GM19324 (cell line): ENCODE data around the gene NEURL1.

Experiments
- ATAC-seq: cut with Tn5 transposase; IDR thresholded peaks from one replicate; pipeline ENCODE4 v1.9.1; 2021; ENCODE audit warnings: mild to moderate bottlenecking, moderate library complexity; ENCODE audit not compliant: unreplicated experiment, low FRiP score

NEURL1 gene

GRCh38 chr10:103557455-103557854, 64.0 kb downstream of the NEURL1 start:
- no peak for ATAC-seq

GRCh38 chr10:103558911-103559310, 65.4 kb downstream of the NEURL1 start:
- no peak for ATAC-seq

GRCh38 chr10:103559776-103560175, 66.3 kb downstream of the NEURL1 start:
- ATAC-seq = no peak

- no peak for ATAC-seq
Observed at GRCh38 chr10:103560886-103561285, 67.4 kb downstream of the NEURL1 start.

- no peak for ATAC-seq
Observed at GRCh38 chr10:103562383-103562782, 68.9 kb downstream of the NEURL1 start.

GRCh38 chr10:103563231-103564115, 70.0 kb downstream of the NEURL1 start:
- no peak for ATAC-seq

- ATAC-seq = no peak
Observed at GRCh38 chr10:103564116-103564501, 70.6 kb downstream of the NEURL1 start.

- no peak for ATAC-seq
Observed at GRCh38 chr10:103564776-103565520, 71.4 kb downstream of the NEURL1 start.

GRCh38 chr10:103566536-103566935, 73.0 kb downstream of the NEURL1 start:
- no peak for ATAC-seq

- no peak for ATAC-seq
Observed at GRCh38 chr10:103568505-103568904, 75.0 kb downstream of the NEURL1 start.

GRCh38 chr10:103569896-103570295, 76.4 kb downstream of the NEURL1 start:
- ATAC-seq = no peak

- ATAC-seq = no peak
Observed at GRCh38 chr10:103570844-103571655, 77.5 kb downstream of the NEURL1 start.

- ATAC-seq = no peak
Observed at GRCh38 chr10:103571656-103571975, 78.1 kb downstream of the NEURL1 start.

GRCh38 chr10:103572347-103573204, 79.1 kb downstream of the NEURL1 start:
- no peak for ATAC-seq

GRCh38 chr10:103573205-103573487, 79.6 kb downstream of the NEURL1 start:
- no peak for ATAC-seq

- no peak for ATAC-seq
Observed at GRCh38 chr10:103574097-103575061, 80.9 kb downstream of the NEURL1 start.

- no peak for ATAC-seq
Observed at GRCh38 chr10:103575416-103576075, 82.0 kb downstream of the NEURL1 start.

GRCh38 chr10:103576076-103576471, 82.6 kb downstream of the NEURL1 start:
- ATAC-seq = no peak

GRCh38 chr10:103576862-103577261, 83.4 kb downstream of the NEURL1 start:
- ATAC-seq = no peak
